ENCODE data around the gene MYH13.

DNA sequence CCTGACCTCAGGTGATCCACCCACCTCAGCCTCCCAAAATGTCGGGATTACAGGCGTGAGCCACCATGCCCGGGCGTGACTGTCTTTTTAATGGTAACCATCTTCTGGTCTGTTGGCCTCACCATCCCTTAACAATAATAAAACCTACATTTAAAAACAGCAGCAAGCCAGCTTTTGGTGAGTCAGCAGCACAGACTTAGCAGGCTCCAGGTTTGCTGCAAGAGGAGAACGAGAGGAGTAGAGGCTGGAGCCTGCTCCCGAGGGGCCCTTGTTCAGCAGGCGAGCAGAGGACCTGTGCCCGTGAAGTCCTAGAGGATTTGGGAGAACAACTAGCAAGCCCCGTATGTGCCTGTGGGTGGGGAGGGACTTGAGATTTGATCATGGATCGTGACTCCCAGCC lies 35.7 kb downstream of the MYH13 start:
- TF ChIP-seq, protein P1, sequence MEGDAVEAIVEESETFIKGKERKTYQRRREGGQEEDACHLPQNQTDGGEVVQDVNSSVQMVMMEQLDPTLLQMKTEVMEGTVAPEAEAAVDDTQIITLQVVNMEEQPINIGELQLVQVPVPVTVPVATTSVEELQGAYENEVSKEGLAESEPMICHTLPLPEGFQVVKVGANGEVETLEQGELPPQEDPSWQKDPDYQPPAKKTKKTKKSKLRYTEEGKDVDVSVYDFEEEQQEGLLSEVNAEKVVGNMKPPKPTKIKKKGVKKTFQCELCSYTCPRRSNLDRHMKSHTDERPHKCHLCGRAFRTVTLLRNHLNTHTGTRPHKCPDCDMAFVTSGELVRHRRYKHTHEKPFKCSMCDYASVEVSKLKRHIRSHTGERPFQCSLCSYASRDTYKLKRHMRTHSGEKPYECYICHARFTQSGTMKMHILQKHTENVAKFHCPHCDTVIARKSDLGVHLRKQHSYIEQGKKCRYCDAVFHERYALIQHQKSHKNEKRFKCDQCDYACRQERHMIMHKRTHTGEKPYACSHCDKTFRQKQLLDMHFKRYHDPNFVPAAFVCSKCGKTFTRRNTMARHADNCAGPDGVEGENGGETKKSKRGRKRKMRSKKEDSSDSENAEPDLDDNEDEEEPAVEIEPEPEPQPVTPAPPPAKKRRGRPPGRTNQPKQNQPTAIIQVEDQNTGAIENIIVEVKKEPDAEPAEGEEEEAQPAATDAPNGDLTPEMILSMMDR (IDR thresholded peaks at IDR 0.05) = no peak
- TF ChIP-seq EZH2 (IDR thresholded peaks at IDR 0.05) (no peak), EZH2phosphoT487 (IDR thresholded peaks at IDR 0.05) (no peak)

Data from neural progenitor cell (in vitro differentiated cells).